DND-41 (cell line): ENCODE measurements around the gene BLM.
A peak's percentile ranks its signal among the peaks of the same experiment; 100 is the strongest.
"Not testable (repeated sequence)": the region's sequence is repeated elsewhere in the genome, so short reads cannot be mapped to it uniquely, and the experiment has no call there.

ENCODE experiments used
- ATAC-seq: fragments of 200-7000 bp; cut with Tn5 transposase; 3 replicates; pipeline ENCODE4 v1.9.1; 2021; ENCODE audit warnings: low read depth; ENCODE audit not compliant: insufficient read depth
- DNase-seq: peaks from one replicate; pipeline ENCODE4 v3.0.0-alpha.2; 2020
- H2AFZ ChIP-seq: 2 replicates; pipeline ENCODE4 v1.6.0; 2012; ENCODE audit warnings: low read depth, low read length
- H3K27ac ChIP-seq: 2 replicates; pipeline ENCODE4 v1.5.1; 2012; ENCODE audit warnings: low read length, inconsistent platforms
- H3K27me3 ChIP-seq: fragments of 200-600 bp; sonication (generic); 2 replicates; pipeline ENCODE4 v1.6.0; 2012; ENCODE audit warnings: low read length, mild to moderate bottlenecking, inconsistent platforms; ENCODE audit not compliant: insufficient read depth, poor library complexity
- H3K36me3 ChIP-seq: 2 replicates; pipeline ENCODE4 v1.5.1; 2012; ENCODE audit warnings: low read length, inconsistent platforms; ENCODE audit not compliant: insufficient read depth
- H3K4me1 ChIP-seq: 2 replicates; pipeline ENCODE4 v1.5.1; 2012; ENCODE audit warnings: mild to moderate bottlenecking, low read length; ENCODE audit not compliant: insufficient read depth
- H3K4me2 ChIP-seq: 2 replicates; pipeline ENCODE4 v1.6.0; 2012; ENCODE audit warnings: mild to moderate bottlenecking, moderate library complexity, low read length, inconsistent platforms; ENCODE audit not compliant: insufficient read depth
- H3K4me3 ChIP-seq, 2 experiments: fragments of 200-600 bp in 1 of 2; shearing (Covaris generic) in 1 of 2; 2 replicates each; pipeline ENCODE4 v1.5.1; 2012 to 2016; ENCODE audit warnings: inconsistent platforms in 2 of 2, low read length in 2 of 2, mild to moderate bottlenecking in 2 of 2, low read depth in 1 of 2, moderate library complexity in 1 of 2
- H3K79me2 ChIP-seq: 2 replicates; pipeline ENCODE4 v1.6.0; 2012; ENCODE audit warnings: low read length, inconsistent platforms; ENCODE audit not compliant: insufficient read depth
- H3K9ac ChIP-seq: 2 replicates; pipeline ENCODE4 v1.6.0; 2012; ENCODE audit warnings: low read depth, mild to moderate bottlenecking, inconsistent platforms, low read length, moderate library complexity
- H3K9me3 ChIP-seq: 2 replicates; pipeline ENCODE4 v1.5.1; 2012; ENCODE audit warnings: low read length, moderate library complexity, mild to moderate bottlenecking, inconsistent platforms; ENCODE audit not compliant: insufficient read depth, severe bottlenecking
- H4K20me1 ChIP-seq: 2 replicates; pipeline ENCODE4 v1.6.0; 2012; ENCODE audit warnings: low read length; ENCODE audit not compliant: insufficient read depth
- CTCF ChIP-seq: IDR thresholded peaks from 2 replicates; pipeline ENCODE4 v1.5.1; 2012; ENCODE audit warnings: borderline replicate concordance, low read length, moderate library complexity, mild to moderate bottlenecking; ENCODE audit not compliant: poor library complexity, severe bottlenecking; ENCODE audit errors: extremely low read depth
- EZH2 ChIP-seq: IDR thresholded peaks from 3 replicates; pipeline ENCODE4 v1.6.1; 2012; ENCODE audit warnings: borderline replicate concordance, low read depth, mild to moderate bottlenecking, moderate library complexity, low read length, inconsistent platforms; ENCODE audit not compliant: severe bottlenecking

BLM gene

GRCh38 chr15:90844696-90845095 is 127.5 kb downstream of the BLM start:
- H3K4me3 ChIP-seq: no peak overlapping the region
- no peak overlapping the region for H3K9ac ChIP-seq
- H3K9me3 ChIP-seq: no peaks in the 10 kb centered on the region
- ATAC-seq (no peak), DNase-seq (no peak)
- H3K4me2 ChIP-seq: no peak overlapping the region
- H4K20me1 ChIP-seq: no peaks in the 10 kb centered on the region
- no peaks in the 10 kb centered on the region for H3K79me2 ChIP-seq
- no peak overlapping the region for H2AFZ ChIP-seq
- no peak overlapping the region for H3K27ac ChIP-seq
- H3K36me3 ChIP-seq: no peaks in the 10 kb centered on the region
- H3K27me3 ChIP-seq: no peaks in the 10 kb centered on the region
- TF ChIP-seq CTCF (no peak), EZH2 (no peak)
- no peaks in the 10 kb centered on the region for H3K4me1 ChIP-seq

GRCh38 chr15:90845201-90845949 is 128.2 kb downstream of the BLM start:
- H3K4me3 ChIP-seq: no peak overlapping the region
- H3K9ac ChIP-seq: no peak overlapping the region
- H3K4me1 ChIP-seq: no peaks in the 10 kb centered on the region
- ATAC-seq: no peak
- H2AFZ ChIP-seq: no peak overlapping the region
- no peaks in the 10 kb centered on the region for H3K27me3 ChIP-seq
- no peaks in the 10 kb centered on the region for H4K20me1 ChIP-seq
- no peaks in the 10 kb centered on the region for H3K36me3 ChIP-seq
- H3K9me3 ChIP-seq: no peaks in the 10 kb centered on the region
- H3K79me2 ChIP-seq: no peaks in the 10 kb centered on the region
- H3K27ac ChIP-seq: no peak overlapping the region
- TF ChIP-seq CTCF (no peak), EZH2 (no peak)
- DNase-seq: no peak
- no peak overlapping the region for H3K4me2 ChIP-seq

GRCh38 chr15:90849424-90849823 is 132.3 kb downstream of the BLM start:
- H2AFZ ChIP-seq, H3K27ac ChIP-seq, DNase-seq, H3K9me3 ChIP-seq, H3K9ac ChIP-seq, H3K27me3 ChIP-seq, H4K20me1 ChIP-seq, ATAC-seq, H3K36me3 ChIP-seq, H3K4me3 ChIP-seq, H3K4me2 ChIP-seq, H3K79me2 ChIP-seq, H3K4me1 ChIP-seq: not testable (repeated sequence)

GRCh38 chr15:90851114-90851513 is 134.0 kb downstream of the BLM start:
- Histone ChIP-seq H4K20me1 (no peaks in the 10 kb centered on the region), H3K4me1 (no peaks in the 10 kb centered on the region), H3K9me3 (no peaks in the 10 kb centered on the region), H2AFZ (no peak overlapping the region), H3K36me3 (no peaks in the 10 kb centered on the region), H3K4me3 (no peak overlapping the region), H3K4me2 (no peak overlapping the region), H3K9ac (no peak overlapping the region), H3K79me2 (no peaks in the 10 kb centered on the region), H3K27me3 (no peaks in the 10 kb centered on the region), H3K27ac (no peak overlapping the region)
- TF ChIP-seq EZH2: no peak
- no peak for TF ChIP-seq CTCF
- ATAC-seq (peak; percentile 35; the same call in 1 of the 3 replicates), DNase-seq (no peak)
